H9 (cell line): ENCODE measurements around the gene STT3B. TPM values are rescaled to one million over a fixed set of nuclear protein-coding genes. Genes with fewer than 3 reads are reported as not detected.

ENCODE experiments used
- DNase-seq: peaks from one replicate; pipeline ENCODE4 v3.0.0-alpha.2; 2017
- H2AFZ ChIP-seq: one replicate; pipeline ENCODE4 v1.6.1; 2013; ENCODE audit warnings: mild to moderate bottlenecking, low read length, control low read depth, moderate library complexity
- H2AK5ac ChIP-seq: 2 replicates; pipeline ENCODE4 v1.6.1; 2013; ENCODE audit warnings: low read length, control low read depth, mixed read lengths; ENCODE audit not compliant: insufficient read length
- H2BK120ac ChIP-seq: one replicate; pipeline ENCODE4 v1.6.1; 2013; ENCODE audit warnings: low read depth, mild to moderate bottlenecking, low read length, control low read depth, inconsistent platforms; ENCODE audit not compliant: poor library complexity, severe bottlenecking
- H2BK12ac ChIP-seq: 2 replicates; pipeline ENCODE4 v1.6.1; 2013; ENCODE audit warnings: low read length, control low read depth, mixed read lengths, low read depth; ENCODE audit not compliant: insufficient read length
- H2BK15ac ChIP-seq: 2 replicates; pipeline ENCODE4 v1.6.1; 2013; ENCODE audit warnings: low read depth, low read length, control low read depth
- H2BK20ac ChIP-seq: one replicate; pipeline ENCODE4 v1.6.1; 2013; ENCODE audit warnings: low read depth, mild to moderate bottlenecking, low read length, control low read depth, inconsistent platforms; ENCODE audit not compliant: poor library complexity, severe bottlenecking
- H2BK5ac ChIP-seq: 2 replicates; pipeline ENCODE4 v1.6.1; 2013; ENCODE audit warnings: low read length, control low read depth, mixed read lengths; ENCODE audit not compliant: insufficient read length
- H3K14ac ChIP-seq: 2 replicates; pipeline ENCODE4 v1.6.1; 2013; ENCODE audit warnings: low read length, control low read depth; ENCODE audit not compliant: insufficient read depth
- H3K18ac ChIP-seq: 2 replicates; pipeline ENCODE4 v1.6.1; 2013; ENCODE audit warnings: low read depth, mild to moderate bottlenecking, mixed read lengths, low read length, control low read depth; ENCODE audit not compliant: insufficient read length
- H3K23ac ChIP-seq: 2 replicates; pipeline ENCODE4 v1.6.1; 2013; ENCODE audit warnings: low read length, control low read depth, mixed read lengths, low read depth; ENCODE audit not compliant: insufficient read length
- H3K23me2 ChIP-seq: 2 replicates; pipeline ENCODE4 v1.6.1; 2013; ENCODE audit warnings: low read depth, mild to moderate bottlenecking, mixed read lengths, low read length, control low read depth; ENCODE audit not compliant: insufficient read length, poor library complexity, severe bottlenecking
- H3K27ac ChIP-seq: 2 replicates; pipeline ENCODE4 v1.5.1; 2013; ENCODE audit warnings: low read length, control low read depth, mixed read lengths, low read depth; ENCODE audit not compliant: insufficient read length
- H3K27me3 ChIP-seq: 2 replicates; pipeline ENCODE4 v1.6.1; 2013; ENCODE audit warnings: low read length, control low read depth, inconsistent platforms; ENCODE audit not compliant: insufficient read depth
- H3K4ac ChIP-seq: 2 replicates; pipeline ENCODE4 v1.6.1; 2013; ENCODE audit warnings: low read depth, mild to moderate bottlenecking, control low read depth, inconsistent platforms, low read length, moderate library complexity
- H3K4me1 ChIP-seq: 2 replicates; pipeline ENCODE4 v1.6.1; 2013; ENCODE audit warnings: low read length, control low read depth, inconsistent platforms; ENCODE audit not compliant: insufficient read depth
- H3K4me2 ChIP-seq: 2 replicates; pipeline ENCODE4 v1.6.1; 2013; ENCODE audit warnings: low read length, control low read depth, mixed read lengths; ENCODE audit not compliant: insufficient read length, insufficient read depth
- H3K56ac ChIP-seq: 2 replicates; pipeline ENCODE4 v1.6.1; 2013; ENCODE audit warnings: low read depth, mild to moderate bottlenecking, mixed read lengths, low read length, control low read depth; ENCODE audit not compliant: insufficient read length
- H3K79me1 ChIP-seq: 2 replicates; pipeline ENCODE4 v1.6.1; 2013; ENCODE audit warnings: low read depth, mild to moderate bottlenecking, moderate library complexity, low read length, control low read depth, inconsistent platforms; ENCODE audit not compliant: insufficient read depth, poor library complexity, severe bottlenecking
- H3K79me2 ChIP-seq: 2 replicates; pipeline ENCODE4 v1.6.1; 2013; ENCODE audit warnings: low read length, control low read depth, inconsistent platforms; ENCODE audit not compliant: insufficient read depth
- H3K9ac ChIP-seq: 2 replicates; pipeline ENCODE4 v1.6.1; 2013; ENCODE audit warnings: low read length, control low read depth, mixed read lengths; ENCODE audit not compliant: insufficient read length; ENCODE audit errors: extremely low read depth
- H3K9me3 ChIP-seq: one replicate; pipeline ENCODE4 v1.6.1; 2013; ENCODE audit warnings: low read depth, low read length, inconsistent platforms; ENCODE audit not compliant: control insufficient read depth
- H3T11ph ChIP-seq: one replicate; pipeline ENCODE4 v1.6.1; 2013; ENCODE audit warnings: mild to moderate bottlenecking, low read length, control low read depth, inconsistent platforms
- H4K20me1 ChIP-seq: one replicate; pipeline ENCODE4 v1.6.1; 2013; ENCODE audit not compliant: control insufficient read depth, insufficient read length, insufficient read depth
- H4K5ac ChIP-seq: 2 replicates; pipeline ENCODE4 v1.6.1; 2013; ENCODE audit warnings: low read depth, mild to moderate bottlenecking, mixed read lengths, low read length, control low read depth; ENCODE audit not compliant: insufficient read length
- H4K8ac ChIP-seq: replicated peaks from 2 replicates; pipeline ENCODE4 v1.6.1; 2013; ENCODE audit warnings: low read length, control low read depth, mixed read lengths, low read depth; ENCODE audit not compliant: insufficient read length
- H4K91ac ChIP-seq: 2 replicates; pipeline ENCODE4 v1.6.1; 2013; ENCODE audit warnings: low read depth, mild to moderate bottlenecking, moderate library complexity, mixed read lengths, low read length, control low read depth; ENCODE audit not compliant: insufficient read length
- H3K27ac Mint-ChIP-seq, 3 experiments: 2 replicates in 2 of 3; 3 replicates in 1 of 3; pipeline ENCODE4 v1.8.0; 2020 to 2021; ENCODE audit warnings: mixed read lengths in 3 of 3, mild to moderate bottlenecking in 1 of 3, moderate library complexity in 1 of 3
- H3K27me3 Mint-ChIP-seq: 2 replicates; pipeline ENCODE4 v1.8.0; 2021; ENCODE audit warnings: low read depth, mild to moderate bottlenecking, moderate library complexity, mixed read lengths
- H3K36me3 Mint-ChIP-seq, 3 experiments: 2 replicates in 2 of 3; 3 replicates in 1 of 3; pipeline ENCODE4 v1.8.0; 2020 to 2021; ENCODE audit warnings: low read depth in 3 of 3, mixed read lengths in 3 of 3; ENCODE audit not compliant: insufficient read depth in 1 of 3
- H3K4me1 Mint-ChIP-seq, 2 experiments: 2 replicates each; pipeline ENCODE4 v1.8.0; 2020; ENCODE audit warnings: mixed read lengths in 2 of 2
- H3K4me3 Mint-ChIP-seq, 2 experiments: 2 replicates in 1 of 2; 3 replicates in 1 of 2; pipeline ENCODE4 v1.8.0; 2020 to 2021; ENCODE audit warnings: mild to moderate bottlenecking in 2 of 2, mixed read lengths in 2 of 2, moderate library complexity in 1 of 2
- H3K9me3 Mint-ChIP-seq, 2 experiments: 2 replicates in 1 of 2; 3 replicates in 1 of 2; pipeline ENCODE4 v1.8.0; 2020; ENCODE audit warnings: mild to moderate bottlenecking in 2 of 2, mixed read lengths in 2 of 2, moderate library complexity in 1 of 2
- WGBS: extraction: QIAGEN DNeasy Blood & Tissue Kit; methylation state at CpG from one replicate; pipeline ENCODE4 v1.1.7; 2013; ENCODE audit warnings: missing lambda C conversion rate, low lambda C conversion rate, mixed read lengths; ENCODE audit not compliant: insufficient read length; ENCODE audit errors: extremely low coverage; 5-methylcytosine and 5-hydroxymethylcytosine counted together
- long read RNA-seq: library from polyadenylated mRNA; unstranded; transcript quantifications from one replicate; pipeline ENCODE4 v2.0.0, GENCODE V29; 2020
- total RNA-seq: library from RNA; stranded (reverse); gene quantifications from 2 replicates; pipeline ENCODE4 v1.2.1, GENCODE V29; 2021
- TF ChIP-seq, protein P1 (sequence below): fragments of 200-600 bp; sonication (generic); conservative IDR thresholded peaks from 3 replicates; pipeline ENCODE4 v1.8.0; 2021; ENCODE audit warnings: antibody characterized with exemption, mild to moderate bottlenecking

Gene STT3B
- 79.9 and 83.1 TPM in 2 replicates for total RNA-seq
- long read RNA-seq, full-length matches to known transcripts = 5 of 28 reads
- long read RNA-seq, partial matches to known transcripts = 21 of 28 reads
- long read RNA-seq, other reads (novel, unspliced or antisense) = 2 of 28 reads

DNA sequence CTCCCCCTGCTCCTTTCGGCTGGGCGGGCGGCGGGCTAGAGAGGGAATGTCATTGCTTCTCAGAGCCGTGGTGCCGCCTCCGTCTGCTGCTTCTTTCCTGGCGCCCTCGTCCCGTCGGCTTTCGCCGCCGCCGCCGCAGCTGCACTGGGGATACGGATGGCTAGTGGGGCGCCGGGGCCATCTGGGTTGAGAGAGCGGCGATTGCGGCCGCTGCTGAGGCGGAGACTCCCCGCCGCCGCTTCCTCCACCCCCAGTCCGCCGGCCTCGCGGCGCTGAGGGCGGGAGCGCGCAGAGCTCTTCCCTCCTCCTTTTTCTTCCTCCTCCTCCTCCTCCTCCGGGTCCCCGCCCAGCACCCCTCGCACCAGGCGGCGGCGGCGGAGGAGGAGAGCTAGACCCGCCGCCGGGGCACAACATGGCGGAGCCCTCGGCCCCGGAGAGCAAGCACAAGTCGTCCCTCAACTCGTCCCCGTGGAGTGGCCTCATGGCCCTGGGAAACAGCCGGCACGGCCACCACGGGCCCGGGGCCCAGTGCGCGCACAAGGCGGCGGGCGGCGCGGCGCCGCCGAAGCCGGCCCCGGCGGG lies at the start of gene STT3B:
Gene STT3B (plus strand): TSS at position 339 of the 582 bp plus-strand sequence. CDS start 74 bp downstream, at position 413.
- H3K9ac ChIP-seq = peak within 1 kb of the TSS; percentile 91
- no peak within 1 kb of the TSS for H2AK5ac ChIP-seq
- no peak within 1 kb of the TSS for H3T11ph ChIP-seq
- H3K9me3 ChIP-seq = no peaks in the 10 kb centered on the region
- no peak within 1 kb of the TSS for H3K23ac ChIP-seq
- no peaks in the 10 kb centered on the region for H3K79me1 ChIP-seq
- peaks cover 12% of the 10 kb centered on the region; the same call in 1 of the 2 replicates for H3K79me2 ChIP-seq
- peaks cover 11% of the 10 kb centered on the region for H3K23me2 ChIP-seq
- TF ChIP-seq, protein P1, sequence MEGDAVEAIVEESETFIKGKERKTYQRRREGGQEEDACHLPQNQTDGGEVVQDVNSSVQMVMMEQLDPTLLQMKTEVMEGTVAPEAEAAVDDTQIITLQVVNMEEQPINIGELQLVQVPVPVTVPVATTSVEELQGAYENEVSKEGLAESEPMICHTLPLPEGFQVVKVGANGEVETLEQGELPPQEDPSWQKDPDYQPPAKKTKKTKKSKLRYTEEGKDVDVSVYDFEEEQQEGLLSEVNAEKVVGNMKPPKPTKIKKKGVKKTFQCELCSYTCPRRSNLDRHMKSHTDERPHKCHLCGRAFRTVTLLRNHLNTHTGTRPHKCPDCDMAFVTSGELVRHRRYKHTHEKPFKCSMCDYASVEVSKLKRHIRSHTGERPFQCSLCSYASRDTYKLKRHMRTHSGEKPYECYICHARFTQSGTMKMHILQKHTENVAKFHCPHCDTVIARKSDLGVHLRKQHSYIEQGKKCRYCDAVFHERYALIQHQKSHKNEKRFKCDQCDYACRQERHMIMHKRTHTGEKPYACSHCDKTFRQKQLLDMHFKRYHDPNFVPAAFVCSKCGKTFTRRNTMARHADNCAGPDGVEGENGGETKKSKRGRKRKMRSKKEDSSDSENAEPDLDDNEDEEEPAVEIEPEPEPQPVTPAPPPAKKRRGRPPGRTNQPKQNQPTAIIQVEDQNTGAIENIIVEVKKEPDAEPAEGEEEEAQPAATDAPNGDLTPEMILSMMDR = no peak
- no peak within 1 kb of the TSS for H3K56ac ChIP-seq
- H4K91ac ChIP-seq = no peak within 1 kb of the TSS
- H3K4me2 ChIP-seq = peak within 1 kb of the TSS; percentile 97
- no peak within 1 kb of the TSS for H2BK120ac ChIP-seq
- Mint-ChIP-seq H3K36me3 (no peaks in the 10 kb centered on the region; a peak in 1 of 7 replicates), H3K4me1 (peaks cover 29 to 31% of the 10 kb centered on the region in 2 experiments), H3K27ac (peak within 1 kb of the TSS; percentile 98 to 99 (median 99)), H3K4me3 (peak within 1 kb of the TSS in 1 of 2 experiments; percentile 98; a peak in 4 of 5 replicates), H3K9me3 (no peaks in the 10 kb centered on the region; a peak in 1 of 5 replicates), H3K27me3 (no peaks in the 10 kb centered on the region)
- H2BK15ac ChIP-seq = no peak within 1 kb of the TSS
- no peak within 1 kb of the TSS for H4K8ac ChIP-seq
- no peaks in the 10 kb centered on the region for H4K20me1 ChIP-seq
- H3K18ac ChIP-seq = peak within 1 kb of the TSS; percentile 82
- WGBS = no CpG with 5 or more reads among the region's 68 CpGs
- H3K4ac ChIP-seq = no peak within 1 kb of the TSS
- H2BK20ac ChIP-seq = no peak within 1 kb of the TSS
- no peak within 1 kb of the TSS for H2AFZ ChIP-seq
- H3K14ac ChIP-seq = peak within 1 kb of the TSS; percentile 91
- H3K27ac ChIP-seq = peak within 1 kb of the TSS; percentile 61
- peak; percentile 78 for DNase-seq
- no peak within 1 kb of the TSS for H2BK12ac ChIP-seq
- peaks cover 4% of the 10 kb centered on the region; the same call in 1 of the 2 replicates for H3K4me1 ChIP-seq
- H3K27me3 ChIP-seq = no peaks in the 10 kb centered on the region
- H4K5ac ChIP-seq = peak within 1 kb of the TSS; percentile 30
- H2BK5ac ChIP-seq = no peak within 1 kb of the TSS
